MM.1S (cell line): Measurements from ENCODE around the gene SPNS2.

Experiments used
- DNase-seq: peaks from one replicate; pipeline ENCODE4 v3.0.0-alpha.2; 2015
- H2AFZ ChIP-seq: fragments of 300-600 bp; sonication (generic); 2 replicates; pipeline ENCODE4 v1.6.0; 2016; ENCODE audit warnings: antibody characterized with exemption, low read length
- H3F3A ChIP-seq: fragments of 300-600 bp; sonication (generic); 2 replicates; pipeline ENCODE4 v1.6.1; 2016; ENCODE audit warnings: mild to moderate bottlenecking, antibody characterized with exemption, low read length, moderate library complexity, mixed read lengths; ENCODE audit not compliant: insufficient read depth
- H3K27ac ChIP-seq: fragments of 300-600 bp; sonication (generic); 2 replicates; pipeline ENCODE4 v1.5.1; 2016; ENCODE audit warnings: mild to moderate bottlenecking, low read length
- H3K27me3 ChIP-seq: fragments of 300-600 bp; sonication (generic); replicated peaks from 2 replicates; pipeline ENCODE4 v1.6.0; 2016; ENCODE audit warnings: low read length; ENCODE audit not compliant: insufficient read depth
- H3K36me3 ChIP-seq: fragments of 300-600 bp; sonication (generic); replicated peaks from 2 replicates; pipeline ENCODE4 v1.6.1; 2016; ENCODE audit warnings: mild to moderate bottlenecking, low read length, mixed read lengths; ENCODE audit not compliant: insufficient read depth
- H3K4me1 ChIP-seq: fragments of 300-600 bp; sonication (generic); 2 replicates; pipeline ENCODE4 v1.6.1; 2016; ENCODE audit warnings: low read length, mixed read lengths
- H3K4me2 ChIP-seq: fragments of 300-600 bp; sonication (generic); 2 replicates; pipeline ENCODE4 v1.6.0; 2016; ENCODE audit warnings: low read depth, low read length
- H3K4me3 ChIP-seq: fragments of 300-600 bp; sonication (generic); 2 replicates; pipeline ENCODE4 v1.5.1; 2016; ENCODE audit warnings: low read length, mixed read lengths
- H3K79me2 ChIP-seq: fragments of 300-600 bp; sonication (generic); 2 replicates; pipeline ENCODE4 v1.6.1; 2016; ENCODE audit warnings: mixed run types, low read length, mixed read lengths
- H3K9ac ChIP-seq: fragments of 300-600 bp; sonication (generic); 2 replicates; pipeline ENCODE4 v1.6.1; 2016; ENCODE audit warnings: low read length, mixed read lengths
- H3K9me2 ChIP-seq: fragments of 300-600 bp; sonication (generic); replicated peaks from 2 replicates; pipeline ENCODE4 v1.6.1; 2016; ENCODE audit warnings: mild to moderate bottlenecking, low read length, mixed read lengths; ENCODE audit not compliant: insufficient read depth
- H3K9me3 ChIP-seq: fragments of 300-600 bp; sonication (generic); replicated peaks from 2 replicates; pipeline ENCODE4 v1.6.1; 2016; ENCODE audit warnings: mild to moderate bottlenecking, low read length, mixed read lengths; ENCODE audit not compliant: insufficient read depth
- H4K20me1 ChIP-seq: fragments of 300-600 bp; sonication (generic); 2 replicates; pipeline ENCODE4 v1.6.1; 2016; ENCODE audit warnings: mild to moderate bottlenecking, low read length, moderate library complexity, mixed read lengths; ENCODE audit not compliant: insufficient read depth
- CTCF ChIP-seq: fragments of 300-600 bp; sonication (generic); IDR thresholded peaks from 2 replicates; pipeline ENCODE4 v1.5.1; 2016; ENCODE audit warnings: antibody characterized with exemption, low read length, mixed read lengths
- EZH2 ChIP-seq: fragments of 300-600 bp; sonication (generic); optimal IDR thresholded peaks from 2 replicates; pipeline ENCODE3; 2017; ENCODE audit warnings: low read depth, mild to moderate bottlenecking, antibody characterized with exemption, low read length, mixed read lengths
- EZH2phosphoT487 ChIP-seq: fragments of 300-600 bp; sonication (generic); IDR thresholded peaks from 2 replicates; pipeline ENCODE4 v1.6.1; 2018; ENCODE audit warnings: antibody characterized with exemption, low read length

Gene SPNS2

GRCh38 chr17:4532860-4533522 is 34.3 kb downstream of the SPNS2 start:
- Histone ChIP-seq H3K4me3 (no peak overlapping the region), H3K9ac (no peak overlapping the region), H2AFZ (no peak overlapping the region), H3K36me3 (no peaks in the 10 kb centered on the region), H3K79me2 (no peaks in the 10 kb centered on the region), H3K4me1 (no peaks in the 10 kb centered on the region), H4K20me1 (no peaks in the 10 kb centered on the region), H3K9me2 (no peaks in the 10 kb centered on the region), H3K4me2 (no peak overlapping the region), H3K9me3 (no peaks in the 10 kb centered on the region), H3K27me3 (no peaks in the 10 kb centered on the region; the same call in 1 of the 2 replicates), H3F3A (no peaks in the 10 kb centered on the region; the same call in 1 of the 2 replicates), H3K27ac (no peak overlapping the region)
- TF ChIP-seq EZH2phosphoT487: no peak
- no peak for TF ChIP-seq CTCF
- no peak for TF ChIP-seq EZH2
- DNase-seq: no peak

GRCh38 chr17:4533523-4534504 is 35.1 kb downstream of the SPNS2 start:
- Histone ChIP-seq H3K79me2 (no peaks in the 10 kb centered on the region), H3K9ac (no peak overlapping the region), H3F3A (no peaks in the 10 kb centered on the region; the same call in 1 of the 2 replicates), H3K4me3 (no peak overlapping the region), H3K36me3 (no peaks in the 10 kb centered on the region), H3K27me3 (no peaks in the 10 kb centered on the region; the same call in 1 of the 2 replicates), H3K4me1 (no peaks in the 10 kb centered on the region), H3K9me2 (no peaks in the 10 kb centered on the region), H2AFZ (no peak overlapping the region), H3K27ac (no peak overlapping the region), H3K9me3 (no peaks in the 10 kb centered on the region), H3K4me2 (no peak overlapping the region), H4K20me1 (no peaks in the 10 kb centered on the region)
- no peak for DNase-seq
- TF ChIP-seq EZH2: no peak
- TF ChIP-seq EZH2phosphoT487: no peak
- TF ChIP-seq CTCF: no peak

- Histone ChIP-seq H3K27me3 (no peaks in the 10 kb centered on the region; the same call in 1 of the 2 replicates), H3K27ac (no peak overlapping the region), H3K9me3 (no peaks in the 10 kb centered on the region), H4K20me1 (no peaks in the 10 kb centered on the region), H3K4me3 (no peak overlapping the region), H3K4me2 (no peak overlapping the region), H3K9ac (no peak overlapping the region), H3F3A (no peaks in the 10 kb centered on the region; the same call in 1 of the 2 replicates), H3K79me2 (no peaks in the 10 kb centered on the region), H3K4me1 (no peaks in the 10 kb centered on the region), H3K36me3 (no peaks in the 10 kb centered on the region), H3K9me2 (no peaks in the 10 kb centered on the region), H2AFZ (no peak overlapping the region)
- TF ChIP-seq EZH2: no peak
- TF ChIP-seq CTCF: no peak
- no peak for TF ChIP-seq EZH2phosphoT487
- no peak for DNase-seq
Observed at GRCh38 chr17:4534515-4534914, 35.8 kb downstream of the SPNS2 start.
